ENCODE results near the gene XRN1. TPM values are rescaled to one million over a fixed set of nuclear protein-coding genes. Genes with fewer than 3 reads are reported as not detected.
A peak's percentile ranks its signal among the peaks of the same experiment; 100 is the strongest.

The XRN1 gene
- total and polyA plus RNA-seq, 4 experiments from 2014 or later, result 44.5 to 104 (median 82.4) TPM

- Histone ChIP-seq H3K27me3 (ENCODE audit: insufficient read depth, low read length) (no peaks in the 10 kb centered on the region), H3K36me3 (ENCODE audit: insufficient read depth, low read length) (no peaks in the 10 kb centered on the region), H3K4me1 (ENCODE audit: insufficient read depth, low read length) (peaks cover 20% of the 10 kb centered on the region), H3K9me3 (ENCODE audit: control insufficient read depth in 1 of 2, low read length in 2 of 2) (no peaks in the 10 kb centered on the region), H3K27ac (ENCODE audit: low read depth, low read length) (no peak overlapping the region), H3K4me3 (ENCODE audit: low read length in 2 of 2) (no peak overlapping the region)
- no peak for DNase-seq
- Mint-ChIP-seq H3K4me1 (peaks cover 20 to 27% (median 24%) of the 10 kb centered on the region in 4 donors), H3K27me3 (no peaks in the 10 kb centered on the region), H3K4me3 (no peak overlapping the region), H3K27ac (peak overlapping the region in 1 of 7 donors; percentile 43), H3K9me3 (peaks cover 0 to 5% (median 0%) of the 10 kb centered on the region in 8 donors), H3K36me3 (peaks cover 0 to 4% of the 10 kb centered on the region in 2 donors)
- CTCF ChIA-PET (ENCODE audit: partially characterized antibody), result interaction anchor here (0.7 to 1.6 kb wide), 3 partner anchors 10 to 312 kb away, joined by 3 to 8 read pairs (median 4); no protein-coding TSS in a partner anchor
- POLR2A ChIA-PET (ENCODE audit: partially characterized antibody), result no interaction called here
- intact Hi-C loops (cut with micrococcal nuclease), result no loop called here
These were observed 172.9 kb downstream of the XRN1 start for GRCh38 chr3:142274908-142275307.

GRCh38 chr3:142273501-142273900, 174.3 kb downstream of the XRN1 start:
- peaks cover 0 to 5% (median 0%) of the 10 kb centered on the region in 8 donors for H3K9me3 Mint-ChIP-seq
- CTCF ChIA-PET (ENCODE audit: partially characterized antibody), result no interaction called here
- DNase-seq, result no peak
- Histone ChIP-seq H3K27me3 (ENCODE audit: insufficient read depth, low read length) (no peaks in the 10 kb centered on the region), H3K4me3 (ENCODE audit: low read length in 2 of 2) (no peak overlapping the region), H3K9me3 (ENCODE audit: control insufficient read depth in 1 of 2, low read length in 2 of 2) (no peaks in the 10 kb centered on the region), H3K36me3 (ENCODE audit: insufficient read depth, low read length) (no peaks in the 10 kb centered on the region), H3K4me1 (ENCODE audit: insufficient read depth, low read length) (peaks cover 31% of the 10 kb centered on the region), H3K27ac (ENCODE audit: low read depth, low read length) (no peak overlapping the region)
- H3K4me1 Mint-ChIP-seq, result peaks cover 21 to 34% (median 26%) of the 10 kb centered on the region in 4 donors
- intact Hi-C loops (cut with micrococcal nuclease), result no loop called here
- no peak overlapping the region for H3K27ac Mint-ChIP-seq
- POLR2A ChIA-PET (ENCODE audit: partially characterized antibody), result interaction anchor here (0.8 kb wide), 1 partner anchor 385 kb away, joined by 3 read pairs; no protein-coding TSS in a partner anchor
- peaks cover 0 to 4% of the 10 kb centered on the region in 2 donors for H3K36me3 Mint-ChIP-seq
- H3K4me3 Mint-ChIP-seq, result no peak overlapping the region
- no peaks in the 10 kb centered on the region for H3K27me3 Mint-ChIP-seq

DNA sequence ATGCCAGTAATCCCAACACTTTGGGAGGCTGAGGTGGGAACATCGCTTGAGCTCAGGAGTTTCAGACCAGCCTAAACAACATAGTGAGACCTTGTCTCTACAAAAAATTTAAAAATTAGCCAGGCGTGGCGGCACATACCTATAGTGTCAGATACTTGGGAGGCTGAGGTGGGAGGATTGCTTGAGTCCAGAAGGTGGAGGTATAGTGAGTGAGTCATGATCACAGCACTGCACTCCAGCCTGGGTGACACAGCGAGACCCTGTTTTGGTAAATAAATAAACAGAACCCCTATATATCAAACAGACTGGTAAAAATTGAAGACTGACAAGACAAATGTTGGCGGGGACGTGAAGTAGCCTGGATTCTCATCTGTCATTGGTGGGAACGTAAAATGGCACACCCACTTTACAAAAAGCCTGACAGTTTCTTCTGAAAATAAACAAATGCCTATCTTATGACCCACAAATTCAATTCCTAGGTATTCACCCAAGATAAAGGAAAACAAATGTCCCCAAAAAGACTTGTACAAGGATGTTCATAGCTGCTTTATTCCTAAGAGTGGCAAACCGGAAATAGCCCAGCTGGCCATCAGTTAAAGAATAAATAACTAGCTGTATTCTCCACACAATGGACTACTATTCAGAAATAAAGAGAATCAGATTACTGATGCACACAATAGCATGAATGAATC, 175.5 kb downstream of the XRN1 start:
- CTCF ChIA-PET (ENCODE audit: partially characterized antibody), result interaction anchor here (0.5 kb wide), 1 partner anchor 146 kb away, joined by 3 read pairs; no protein-coding TSS in a partner anchor
- Mint-ChIP-seq H3K27ac (peak overlapping the region in 2 of 7 donors; percentile 27 to 50), H3K36me3 (peaks cover 0 to 4% of the 10 kb centered on the region in 2 donors), H3K9me3 (peaks cover 0 to 5% (median 0%) of the 10 kb centered on the region in 8 donors), H3K4me3 (no peak overlapping the region), H3K27me3 (no peaks in the 10 kb centered on the region), H3K4me1 (peaks cover 21 to 37% (median 26%) of the 10 kb centered on the region in 4 donors)
- Histone ChIP-seq H3K4me3 (ENCODE audit: low read length in 2 of 2) (no peak overlapping the region), H3K27me3 (ENCODE audit: insufficient read depth, low read length) (no peaks in the 10 kb centered on the region), H3K9me3 (ENCODE audit: control insufficient read depth in 1 of 2, low read length in 2 of 2) (no peaks in the 10 kb centered on the region), H3K27ac (ENCODE audit: low read depth, low read length) (no peak overlapping the region), H3K36me3 (ENCODE audit: insufficient read depth, low read length) (no peaks in the 10 kb centered on the region), H3K4me1 (ENCODE audit: insufficient read depth, low read length) (peaks cover 31% of the 10 kb centered on the region)
- intact Hi-C loops (cut with micrococcal nuclease), result no loop called here
- POLR2A ChIA-PET (ENCODE audit: partially characterized antibody), result no interaction called here
- no peak for DNase-seq

- Histone ChIP-seq H3K27me3 (ENCODE audit: insufficient read depth, low read length) (no peaks in the 10 kb centered on the region), H3K4me3 (ENCODE audit: low read length in 2 of 2) (no peak overlapping the region), H3K9me3 (ENCODE audit: control insufficient read depth in 1 of 2, low read length in 2 of 2) (no peaks in the 10 kb centered on the region), H3K36me3 (ENCODE audit: insufficient read depth, low read length) (no peaks in the 10 kb centered on the region), H3K27ac (ENCODE audit: low read depth, low read length) (no peak overlapping the region), H3K4me1 (ENCODE audit: insufficient read depth, low read length) (peaks cover 31% of the 10 kb centered on the region)
- H3K27ac Mint-ChIP-seq, result peak overlapping the region; percentile 54 to 90 (median 85)
- intact Hi-C loops (cut with micrococcal nuclease), result no loop called here
- POLR2A ChIA-PET (ENCODE audit: partially characterized antibody), result interaction anchor here (1.0 kb wide), 2 partner anchors 40 to 45 kb away, joined by 3 to 4 read pairs; partner anchors contain the start of gene GK5
- H3K4me3 Mint-ChIP-seq, result peak overlapping the region in 7 of 8 donors; percentile 1 to 82 (median 56)
- no peaks in the 10 kb centered on the region for H3K27me3 Mint-ChIP-seq
- peaks cover 16 to 28% (median 18%) of the 10 kb centered on the region in 4 donors for H3K4me1 Mint-ChIP-seq
- H3K9me3 Mint-ChIP-seq, result peaks cover 0 to 5% (median 0%) of the 10 kb centered on the region in 8 donors
- peaks cover 0 to 8% of the 10 kb centered on the region in 2 donors for H3K36me3 Mint-ChIP-seq
- CTCF ChIA-PET (ENCODE audit: partially characterized antibody), result interaction anchor here (1.5 to 3.2 kb wide), 3 partner anchors 9 to 145 kb away, joined by 7 to 16 read pairs (median 7); no protein-coding TSS in a partner anchor
- DNase-seq, result peak in 4 of 5 donors; percentile 31 to 48 (median 46)
These were observed 177.4 kb downstream of the XRN1 start for GRCh38 chr3:142270407-142270806.

DNA sequence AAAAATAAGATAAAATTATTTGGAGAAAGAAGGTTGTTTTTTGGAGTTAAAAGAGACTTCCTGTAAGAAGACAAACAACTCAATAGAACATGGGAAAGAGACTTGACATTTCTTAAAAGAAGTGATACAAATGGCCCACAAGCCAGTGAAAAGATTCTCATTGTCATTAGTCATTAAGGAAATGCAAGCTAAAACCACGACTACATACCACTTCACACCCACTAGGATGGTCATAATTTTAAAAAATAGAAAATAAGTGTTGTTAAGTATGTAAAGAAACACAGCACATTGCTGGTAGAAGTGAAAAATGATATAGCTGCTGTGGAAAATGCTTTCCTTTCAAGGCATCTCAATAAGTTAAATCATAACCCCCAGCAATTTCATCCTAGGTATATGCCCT, 178.1 kb downstream of the XRN1 start:
- ChIA-PET CTCF (ENCODE audit: partially characterized antibody) (interaction anchor here (1.5 to 3.2 kb wide), 3 partner anchors 10 to 144 kb away, joined by 7 to 16 read pairs (median 7); no protein-coding TSS in a partner anchor), POLR2A (ENCODE audit: partially characterized antibody) (interaction anchor here (1.0 kb wide), 2 partner anchors 39 to 44 kb away, joined by 3 to 4 read pairs; partner anchors contain the start of gene GK5)
- H3K9me3 ChIP-seq (ENCODE audit: control insufficient read depth in 1 of 2, low read length in 2 of 2), result no peaks in the 10 kb centered on the region
- no peak overlapping the region for H3K4me3 ChIP-seq (ENCODE audit: low read length in 2 of 2)
- peaks cover 12 to 28% (median 18%) of the 10 kb centered on the region in 4 donors for H3K4me1 Mint-ChIP-seq
- H3K4me1 ChIP-seq (ENCODE audit: insufficient read depth, low read length), result peaks cover 25% of the 10 kb centered on the region
- H3K36me3 ChIP-seq (ENCODE audit: insufficient read depth, low read length), result no peaks in the 10 kb centered on the region
- intact Hi-C loops (cut with micrococcal nuclease), result no loop called here
- peaks cover 0 to 8% of the 10 kb centered on the region in 2 donors for H3K36me3 Mint-ChIP-seq
- no peaks in the 10 kb centered on the region for H3K27me3 Mint-ChIP-seq
- peak overlapping the region in 4 of 8 donors; percentile 37 to 82 (median 60) for H3K4me3 Mint-ChIP-seq
- H3K9me3 Mint-ChIP-seq, result peaks cover 0 to 5% (median 0%) of the 10 kb centered on the region in 8 donors
- H3K27me3 ChIP-seq (ENCODE audit: insufficient read depth, low read length), result no peaks in the 10 kb centered on the region
- no peak for DNase-seq
- no peak overlapping the region for H3K27ac ChIP-seq (ENCODE audit: low read depth, low read length)
- peak overlapping the region in 5 of 7 donors; percentile 15 to 90 (median 84) for H3K27ac Mint-ChIP-seq

GRCh38 chr3:142268426-142268825, 179.4 kb downstream of the XRN1 start:
- no peaks in the 10 kb centered on the region for H3K9me3 ChIP-seq (ENCODE audit: control insufficient read depth in 1 of 2, low read length in 2 of 2)
- Mint-ChIP-seq H3K36me3 (peaks cover 0 to 8% of the 10 kb centered on the region in 2 donors), H3K4me3 (no peak overlapping the region), H3K27me3 (no peaks in the 10 kb centered on the region), H3K9me3 (peaks cover 0 to 5% (median 0%) of the 10 kb centered on the region in 8 donors), H3K4me1 (peaks cover 12 to 28% (median 18%) of the 10 kb centered on the region in 4 donors), H3K27ac (no peak overlapping the region)
- intact Hi-C loops (cut with micrococcal nuclease), result no loop called here
- ChIA-PET CTCF (ENCODE audit: partially characterized antibody) (interaction anchor here (1.1 to 3.2 kb wide), 2 partner anchors 11 to 143 kb away, joined by 4 to 16 read pairs; no protein-coding TSS in a partner anchor), POLR2A (ENCODE audit: partially characterized antibody) (no interaction called here)
- H3K27ac ChIP-seq (ENCODE audit: low read depth, low read length), result no peak overlapping the region
- H3K4me1 ChIP-seq (ENCODE audit: insufficient read depth, low read length), result peaks cover 25% of the 10 kb centered on the region
- no peak for DNase-seq
- H3K36me3 ChIP-seq (ENCODE audit: insufficient read depth, low read length), result no peaks in the 10 kb centered on the region
- no peak overlapping the region for H3K4me3 ChIP-seq (ENCODE audit: low read length in 2 of 2)
- no peaks in the 10 kb centered on the region for H3K27me3 ChIP-seq (ENCODE audit: insufficient read depth, low read length)

GRCh38 chr3:142267269-142267668, 180.6 kb downstream of the XRN1 start:
- Histone ChIP-seq H3K27me3 (ENCODE audit: insufficient read depth, low read length) (no peaks in the 10 kb centered on the region), H3K4me3 (ENCODE audit: low read length in 2 of 2) (no peak overlapping the region), H3K4me1 (ENCODE audit: insufficient read depth, low read length) (peaks cover 25% of the 10 kb centered on the region), H3K36me3 (ENCODE audit: insufficient read depth, low read length) (no peaks in the 10 kb centered on the region), H3K9me3 (ENCODE audit: control insufficient read depth in 1 of 2, low read length in 2 of 2) (no peaks in the 10 kb centered on the region), H3K27ac (ENCODE audit: low read depth, low read length) (no peak overlapping the region)
- ChIA-PET POLR2A (ENCODE audit: partially characterized antibody) (no interaction called here), CTCF (ENCODE audit: partially characterized antibody) (no interaction called here)
- H3K27me3 Mint-ChIP-seq, result no peaks in the 10 kb centered on the region
- H3K9me3 Mint-ChIP-seq, result peaks cover 0 to 5% (median 0%) of the 10 kb centered on the region in 8 donors
- H3K4me1 Mint-ChIP-seq, result peaks cover 12 to 28% (median 17%) of the 10 kb centered on the region in 4 donors
- intact Hi-C loops (cut with micrococcal nuclease), result no loop called here
- H3K36me3 Mint-ChIP-seq, result peaks cover 0 to 8% of the 10 kb centered on the region in 2 donors
- no peak overlapping the region for H3K4me3 Mint-ChIP-seq
- H3K27ac Mint-ChIP-seq, result no peak overlapping the region
- DNase-seq, result no peak
